ENCODE data around the gene SH2D3A.
"Not testable (repeated sequence)": the region's sequence is repeated elsewhere in the genome, so short reads cannot be mapped to it uniquely, and the experiment has no call there.

Gene SH2D3A

DNA sequence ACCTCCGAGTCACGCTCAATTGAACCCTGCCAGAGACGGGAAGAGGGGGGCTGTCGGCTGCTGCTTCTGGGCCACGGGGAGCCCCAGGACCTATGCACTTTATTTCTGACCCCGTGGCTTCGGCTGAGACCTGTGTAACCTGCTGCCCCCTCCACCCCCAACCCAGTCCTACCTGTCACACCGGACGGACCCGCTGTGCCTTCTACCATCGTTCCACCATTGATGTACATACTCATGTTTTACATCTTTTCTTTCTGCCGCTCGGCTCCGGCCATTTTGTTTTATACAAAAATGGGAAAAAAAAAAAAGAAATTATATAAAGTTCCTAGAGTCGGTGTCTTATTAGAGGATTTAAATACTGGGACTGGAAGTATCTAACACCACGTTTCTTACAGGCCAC is 16.0 kb downstream of the SH2D3A start:
- H2AFZ ChIP-seq (ENCODE audit: low read length), result no peak overlapping the region
- no peaks in the 10 kb centered on the region for H3K9me3 ChIP-seq (replicated peaks; ENCODE audit: insufficient read depth, low read length)
- H3K9me2 ChIP-seq (replicated peaks; ENCODE audit: insufficient read depth, low read length), result no peaks in the 10 kb centered on the region
- H3K27ac ChIP-seq (ENCODE audit: low read length), result no peak overlapping the region
- peaks cover 13% of the 10 kb centered on the region; the same call in 1 of the 2 replicates for H3F3A ChIP-seq (ENCODE audit: insufficient read depth, low read length)
- H3K4me2 ChIP-seq (ENCODE audit: low read depth, low read length), result no peak overlapping the region
- no peaks in the 10 kb centered on the region for H3K4me1 ChIP-seq (ENCODE audit: low read length)
- no peaks in the 10 kb centered on the region for H3K27me3 ChIP-seq (replicated peaks; ENCODE audit: insufficient read depth, low read length)
- no peak for TF ChIP-seq EZH2 (optimal IDR thresholded peaks at IDR 0.05; ENCODE audit: low read depth, low read length)
- TF ChIP-seq CTCF (IDR thresholded peaks at IDR 0.05; ENCODE audit: low read length), result no peak
- no peak for TF ChIP-seq EZH2phosphoT487 (IDR thresholded peaks at IDR 0.05; ENCODE audit: low read length)
- H3K9ac ChIP-seq (ENCODE audit: low read length), result no peak overlapping the region
- no peak for DNase-seq
- H3K36me3 ChIP-seq (replicated peaks; ENCODE audit: insufficient read depth, low read length), result peaks cover 32% of the 10 kb centered on the region
- no peak overlapping the region for H3K4me3 ChIP-seq (ENCODE audit: low read length)
- H4K20me1 ChIP-seq (ENCODE audit: insufficient read depth, low read length), result no peaks in the 10 kb centered on the region
- no peaks in the 10 kb centered on the region for H3K79me2 ChIP-seq (ENCODE audit: low read length)

DNA sequence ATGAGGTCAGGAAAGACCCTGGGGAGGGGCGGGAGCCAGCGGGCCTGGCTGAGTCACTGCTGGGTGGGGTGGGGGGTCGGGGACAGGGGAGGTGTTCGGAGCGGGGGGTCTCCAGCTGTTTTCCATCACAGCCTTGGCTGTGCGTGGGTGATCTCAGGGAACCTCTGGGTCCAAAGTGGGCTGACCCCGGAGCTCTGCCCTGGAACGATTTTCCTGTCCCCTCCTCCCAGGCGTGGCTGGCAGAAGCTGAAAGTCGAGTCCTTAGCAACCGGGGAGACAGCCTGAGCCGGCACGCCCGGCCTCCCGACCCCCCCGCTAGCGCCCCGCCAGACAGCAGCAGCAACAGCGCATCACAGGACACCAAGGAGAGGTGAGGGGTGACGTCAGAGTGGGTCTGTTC is 17.2 kb downstream of the SH2D3A start:
- Histone ChIP-seq H3K36me3 (replicated peaks; ENCODE audit: insufficient read depth, low read length) (peaks cover 37% of the 10 kb centered on the region), H3K9ac (ENCODE audit: low read length) (no peak overlapping the region), H3K9me3 (replicated peaks; ENCODE audit: insufficient read depth, low read length) (no peaks in the 10 kb centered on the region), H2AFZ (ENCODE audit: low read length) (no peak overlapping the region), H3K4me1 (ENCODE audit: low read length) (no peaks in the 10 kb centered on the region), H3K4me2 (ENCODE audit: low read depth, low read length) (no peak overlapping the region), H3K9me2 (replicated peaks; ENCODE audit: insufficient read depth, low read length) (no peaks in the 10 kb centered on the region), H3F3A (ENCODE audit: insufficient read depth, low read length) (peaks cover 13% of the 10 kb centered on the region; the same call in 1 of the 2 replicates), H4K20me1 (ENCODE audit: insufficient read depth, low read length) (no peaks in the 10 kb centered on the region), H3K79me2 (ENCODE audit: low read length) (no peaks in the 10 kb centered on the region), H3K4me3 (ENCODE audit: low read length) (no peak overlapping the region), H3K27ac (ENCODE audit: low read length) (no peak overlapping the region), H3K27me3 (replicated peaks; ENCODE audit: insufficient read depth, low read length) (no peaks in the 10 kb centered on the region)
- TF ChIP-seq EZH2phosphoT487 (IDR thresholded peaks at IDR 0.05; ENCODE audit: low read length), result no peak
- no peak for TF ChIP-seq EZH2 (optimal IDR thresholded peaks at IDR 0.05; ENCODE audit: low read depth, low read length)
- TF ChIP-seq CTCF (IDR thresholded peaks at IDR 0.05; ENCODE audit: low read length), result no peak
- DNase-seq, result no peak

DNA sequence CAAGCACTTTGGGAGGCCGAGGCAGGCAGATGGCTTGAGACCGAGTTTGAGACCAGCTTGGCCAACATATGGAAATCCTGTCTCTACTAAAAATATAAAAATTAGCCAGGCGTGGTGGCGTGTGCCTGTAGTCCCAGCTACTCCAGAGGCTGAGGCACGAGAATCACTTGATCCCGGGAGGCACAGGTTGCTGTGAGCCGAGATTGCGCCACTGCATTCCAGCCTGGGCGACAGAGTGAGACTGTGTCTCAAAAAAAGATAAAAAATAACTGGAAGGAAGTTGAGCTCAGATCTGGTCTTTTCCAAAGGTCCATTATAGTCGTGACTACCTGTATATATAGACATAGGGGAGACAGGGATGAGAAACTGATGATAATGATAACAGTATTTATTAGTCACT is 18.7 kb downstream of the SH2D3A start:
- not testable (repeated sequence) for DNase-seq; H3K27me3 ChIP-seq (replicated peaks; ENCODE audit: insufficient read depth, low read length); H3K4me2 ChIP-seq (ENCODE audit: low read depth, low read length); H4K20me1 ChIP-seq (ENCODE audit: insufficient read depth, low read length); H3K27ac ChIP-seq (ENCODE audit: low read length); H3K4me1 ChIP-seq (ENCODE audit: low read length); H3K9ac ChIP-seq (ENCODE audit: low read length); H3K4me3 ChIP-seq (ENCODE audit: low read length); H3K79me2 ChIP-seq (ENCODE audit: low read length); H3K9me3 ChIP-seq (replicated peaks; ENCODE audit: insufficient read depth, low read length); H2AFZ ChIP-seq (ENCODE audit: low read length); H3K9me2 ChIP-seq (replicated peaks; ENCODE audit: insufficient read depth, low read length)
- peaks cover 36% of the 10 kb centered on the region for H3K36me3 ChIP-seq (replicated peaks; ENCODE audit: insufficient read depth, low read length)
- peaks cover 13% of the 10 kb centered on the region; the same call in 1 of the 2 replicates for H3F3A ChIP-seq (ENCODE audit: insufficient read depth, low read length)

- Histone ChIP-seq H3K9me3 (replicated peaks; ENCODE audit: insufficient read depth, low read length) (no peaks in the 10 kb centered on the region), H3K9me2 (replicated peaks; ENCODE audit: insufficient read depth, low read length) (no peaks in the 10 kb centered on the region), H3K27ac (ENCODE audit: low read length) (no peak overlapping the region), H3K36me3 (replicated peaks; ENCODE audit: insufficient read depth, low read length) (peaks cover 22% of the 10 kb centered on the region), H3K79me2 (ENCODE audit: low read length) (peaks cover 19% of the 10 kb centered on the region), H3K4me3 (ENCODE audit: low read length) (no peak overlapping the region), H3K4me1 (ENCODE audit: low read length) (peaks cover 3% of the 10 kb centered on the region), H3K9ac (ENCODE audit: low read length) (no peak overlapping the region), H2AFZ (ENCODE audit: low read length) (no peak overlapping the region), H3K27me3 (replicated peaks; ENCODE audit: insufficient read depth, low read length) (no peaks in the 10 kb centered on the region), H4K20me1 (ENCODE audit: insufficient read depth, low read length) (no peaks in the 10 kb centered on the region), H3K4me2 (ENCODE audit: low read depth, low read length) (no peak overlapping the region), H3F3A (ENCODE audit: insufficient read depth, low read length) (peaks cover 10% of the 10 kb centered on the region)
- TF ChIP-seq EZH2 (optimal IDR thresholded peaks at IDR 0.05; ENCODE audit: low read depth, low read length) (no peak), CTCF (IDR thresholded peaks at IDR 0.05; ENCODE audit: low read length) (no peak), EZH2phosphoT487 (IDR thresholded peaks at IDR 0.05; ENCODE audit: low read length) (no peak)
- no peak for DNase-seq
These were observed 21.3 kb downstream of the SH2D3A start for GRCh38 chr19:6745965-6746364.
